ENCODE measurements around the gene SEMA3C.

DNA sequence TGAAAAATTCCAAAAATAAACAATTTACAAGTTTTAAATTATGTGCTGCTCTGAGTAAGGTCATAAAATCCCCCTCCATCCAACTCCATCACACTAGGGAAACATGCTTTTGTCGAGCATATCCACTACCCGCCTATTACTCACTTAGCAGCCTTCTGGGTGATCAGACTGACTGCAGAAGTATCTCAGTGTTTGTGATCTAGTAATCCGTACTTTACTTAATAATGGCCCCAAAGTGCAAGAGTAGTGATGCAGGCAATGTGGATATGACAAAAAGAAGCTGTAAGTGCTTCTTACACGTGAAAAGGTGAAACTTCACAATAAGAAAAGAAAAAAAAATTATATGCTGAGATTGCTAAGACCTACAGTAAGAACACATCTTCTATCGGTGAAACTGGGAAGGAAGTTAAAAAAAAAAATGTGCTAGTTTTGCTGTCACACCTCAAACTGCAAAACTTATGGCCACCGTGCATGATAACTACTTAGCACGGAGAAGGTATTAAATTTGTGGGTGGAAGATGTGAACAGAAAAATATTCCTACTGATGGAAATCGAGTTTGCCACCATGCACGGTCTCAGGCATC is 43.2 kb downstream of the SEMA3C start:
- TF ChIP-seq POLR2A (IDR thresholded peaks at IDR 0.05), result no peak
- TF ChIP-seq, protein P1, sequence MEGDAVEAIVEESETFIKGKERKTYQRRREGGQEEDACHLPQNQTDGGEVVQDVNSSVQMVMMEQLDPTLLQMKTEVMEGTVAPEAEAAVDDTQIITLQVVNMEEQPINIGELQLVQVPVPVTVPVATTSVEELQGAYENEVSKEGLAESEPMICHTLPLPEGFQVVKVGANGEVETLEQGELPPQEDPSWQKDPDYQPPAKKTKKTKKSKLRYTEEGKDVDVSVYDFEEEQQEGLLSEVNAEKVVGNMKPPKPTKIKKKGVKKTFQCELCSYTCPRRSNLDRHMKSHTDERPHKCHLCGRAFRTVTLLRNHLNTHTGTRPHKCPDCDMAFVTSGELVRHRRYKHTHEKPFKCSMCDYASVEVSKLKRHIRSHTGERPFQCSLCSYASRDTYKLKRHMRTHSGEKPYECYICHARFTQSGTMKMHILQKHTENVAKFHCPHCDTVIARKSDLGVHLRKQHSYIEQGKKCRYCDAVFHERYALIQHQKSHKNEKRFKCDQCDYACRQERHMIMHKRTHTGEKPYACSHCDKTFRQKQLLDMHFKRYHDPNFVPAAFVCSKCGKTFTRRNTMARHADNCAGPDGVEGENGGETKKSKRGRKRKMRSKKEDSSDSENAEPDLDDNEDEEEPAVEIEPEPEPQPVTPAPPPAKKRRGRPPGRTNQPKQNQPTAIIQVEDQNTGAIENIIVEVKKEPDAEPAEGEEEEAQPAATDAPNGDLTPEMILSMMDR (IDR thresholded peaks at IDR 0.05), result no peak
